ENCODE data around the gene HADHB.

HADHB gene

DNA sequence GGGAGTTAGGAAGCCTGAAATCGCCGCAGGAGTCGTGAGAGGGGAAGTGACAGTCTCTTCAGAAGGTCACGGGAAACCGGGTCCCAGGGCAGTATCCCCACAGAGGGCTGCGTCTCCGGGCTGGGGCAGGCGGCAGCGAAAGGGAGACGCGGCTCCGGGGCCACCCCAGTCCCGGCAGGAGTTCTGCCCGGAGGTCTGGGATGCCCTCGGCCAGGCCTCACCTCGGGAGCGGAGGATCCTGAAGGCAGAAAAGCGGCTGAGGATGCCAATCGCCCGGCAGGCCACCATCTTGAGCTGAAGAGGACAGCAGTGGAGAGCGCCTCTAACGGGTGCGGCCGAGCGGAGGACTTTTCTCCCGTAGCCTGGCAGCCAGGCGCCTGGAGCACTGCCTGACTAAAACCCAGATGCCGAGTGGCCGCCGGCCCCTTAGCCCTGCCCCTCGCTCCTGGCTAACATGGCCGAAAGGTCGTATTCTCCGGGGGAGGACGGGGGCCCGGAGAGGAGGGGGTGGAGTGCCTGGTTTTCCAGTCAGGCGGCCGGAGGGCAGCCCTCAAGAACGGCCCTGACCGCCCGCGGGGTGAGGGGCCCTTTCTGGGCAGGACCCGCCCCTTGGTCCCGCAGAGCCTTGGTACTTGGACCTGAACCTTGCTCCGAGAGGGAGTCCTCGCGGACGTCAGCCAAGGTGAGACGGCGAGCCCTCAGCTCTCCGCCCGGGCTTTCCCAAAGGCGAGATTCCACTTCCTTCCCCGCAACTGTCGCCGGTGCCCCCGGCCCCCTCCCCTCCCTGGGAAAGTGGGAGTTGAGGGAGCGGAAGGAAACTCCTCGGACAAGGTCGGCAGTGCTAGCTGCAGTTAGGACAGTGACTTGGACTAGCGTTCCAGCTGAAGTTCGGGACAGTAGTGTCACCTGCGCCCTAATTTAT lies at the start of gene HADHB, which contains the start of gene HADHA:
TSS of gene HADHB (plus strand) at position 631 of the 922 bp plus-strand sequence. CDS start 9,316 bp downstream, outside the sequence.
TSS of gene HADHA (minus strand) at position 324 of the 922 bp plus-strand sequence. CDS start at position 288, 36 bp downstream.
- peak within 1 kb of the TSS; percentile 97 for H3K4me3 ChIP-seq (ENCODE audit: control insufficient read depth, low read depth, low read length)
- TF ChIP-seq, protein P1, sequence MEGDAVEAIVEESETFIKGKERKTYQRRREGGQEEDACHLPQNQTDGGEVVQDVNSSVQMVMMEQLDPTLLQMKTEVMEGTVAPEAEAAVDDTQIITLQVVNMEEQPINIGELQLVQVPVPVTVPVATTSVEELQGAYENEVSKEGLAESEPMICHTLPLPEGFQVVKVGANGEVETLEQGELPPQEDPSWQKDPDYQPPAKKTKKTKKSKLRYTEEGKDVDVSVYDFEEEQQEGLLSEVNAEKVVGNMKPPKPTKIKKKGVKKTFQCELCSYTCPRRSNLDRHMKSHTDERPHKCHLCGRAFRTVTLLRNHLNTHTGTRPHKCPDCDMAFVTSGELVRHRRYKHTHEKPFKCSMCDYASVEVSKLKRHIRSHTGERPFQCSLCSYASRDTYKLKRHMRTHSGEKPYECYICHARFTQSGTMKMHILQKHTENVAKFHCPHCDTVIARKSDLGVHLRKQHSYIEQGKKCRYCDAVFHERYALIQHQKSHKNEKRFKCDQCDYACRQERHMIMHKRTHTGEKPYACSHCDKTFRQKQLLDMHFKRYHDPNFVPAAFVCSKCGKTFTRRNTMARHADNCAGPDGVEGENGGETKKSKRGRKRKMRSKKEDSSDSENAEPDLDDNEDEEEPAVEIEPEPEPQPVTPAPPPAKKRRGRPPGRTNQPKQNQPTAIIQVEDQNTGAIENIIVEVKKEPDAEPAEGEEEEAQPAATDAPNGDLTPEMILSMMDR (conservative IDR thresholded peaks at IDR 0.05; ENCODE audit: control insufficient read depth, insufficient read depth, low read depth, low read length): no peak
- peak; percentile 91 for DNase-seq (ENCODE audit: low read depth)

- TF ChIP-seq, protein P1 (conservative IDR thresholded peaks at IDR 0.05; ENCODE audit: control insufficient read depth, insufficient read depth, low read depth, low read length): no peak
- no peak for DNase-seq (ENCODE audit: low read depth)
- H3K4me3 ChIP-seq (ENCODE audit: control insufficient read depth, low read depth, low read length): no peak overlapping the region
Observed at GRCh38 chr2:26195040-26195984, 49.4 kb upstream of the HADHB start.

- no peak overlapping the region for H3K4me3 ChIP-seq (ENCODE audit: control insufficient read depth, low read depth, low read length)
- no peak for DNase-seq (ENCODE audit: low read depth)
- TF ChIP-seq, protein P1 (conservative IDR thresholded peaks at IDR 0.05; ENCODE audit: control insufficient read depth, insufficient read depth, low read depth, low read length): no peak
Observed at GRCh38 chr2:26196683-26197418, 47.9 kb upstream of the HADHB start.

DNA sequence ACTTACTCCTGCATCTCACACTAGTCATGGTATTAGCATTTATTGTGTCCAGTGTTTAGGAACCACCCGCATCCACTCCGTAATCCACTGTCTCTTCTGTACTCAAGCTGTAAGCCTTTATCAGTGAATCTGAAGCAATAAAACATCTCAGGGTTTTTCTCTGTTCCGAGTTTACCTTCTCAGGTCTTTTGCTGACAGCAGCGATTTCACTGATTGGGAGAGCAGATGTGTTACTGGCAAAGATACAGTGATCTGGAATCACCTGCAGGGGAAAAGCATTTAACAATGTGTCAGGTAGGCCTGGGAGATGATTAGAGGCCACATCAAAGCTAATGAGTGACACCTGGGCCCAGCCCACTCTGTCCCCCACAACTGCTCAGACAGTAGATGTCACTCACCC lies 47.2 kb upstream of the HADHB start:
- H3K4me3 ChIP-seq (ENCODE audit: control insufficient read depth, low read depth, low read length): no peak overlapping the region
- TF ChIP-seq, protein P1 (conservative IDR thresholded peaks at IDR 0.05; ENCODE audit: control insufficient read depth, insufficient read depth, low read depth, low read length): no peak
- DNase-seq (ENCODE audit: low read depth): no peak

GRCh38 chr2:26202981-26203490 lies 41.7 kb upstream of the HADHB start:
- H3K4me3 ChIP-seq (ENCODE audit: control insufficient read depth, low read depth, low read length): no peak overlapping the region
- TF ChIP-seq, protein P1 (conservative IDR thresholded peaks at IDR 0.05; ENCODE audit: control insufficient read depth, insufficient read depth, low read depth, low read length): no peak

More at GRCh38 chr2:26202981-26203490, 41.7 kb upstream of the HADHB start:
- no peak for DNase-seq (ENCODE audit: low read depth)

Measured in fibroblast of mammary gland (primary cell).